ELF-1 (cell line): Measurements from ENCODE around the gene NEK8.
"Not testable (repeated sequence)": the region's sequence is repeated elsewhere in the genome, so short reads cannot be mapped to it uniquely, and the experiment has no call there.

Experiments used
- DNase-seq: peaks from one replicate; pipeline ENCODE4 v3.0.0-alpha.2; 2016; ENCODE audit warnings: low read depth, low spot score

NEK8 gene

DNA sequence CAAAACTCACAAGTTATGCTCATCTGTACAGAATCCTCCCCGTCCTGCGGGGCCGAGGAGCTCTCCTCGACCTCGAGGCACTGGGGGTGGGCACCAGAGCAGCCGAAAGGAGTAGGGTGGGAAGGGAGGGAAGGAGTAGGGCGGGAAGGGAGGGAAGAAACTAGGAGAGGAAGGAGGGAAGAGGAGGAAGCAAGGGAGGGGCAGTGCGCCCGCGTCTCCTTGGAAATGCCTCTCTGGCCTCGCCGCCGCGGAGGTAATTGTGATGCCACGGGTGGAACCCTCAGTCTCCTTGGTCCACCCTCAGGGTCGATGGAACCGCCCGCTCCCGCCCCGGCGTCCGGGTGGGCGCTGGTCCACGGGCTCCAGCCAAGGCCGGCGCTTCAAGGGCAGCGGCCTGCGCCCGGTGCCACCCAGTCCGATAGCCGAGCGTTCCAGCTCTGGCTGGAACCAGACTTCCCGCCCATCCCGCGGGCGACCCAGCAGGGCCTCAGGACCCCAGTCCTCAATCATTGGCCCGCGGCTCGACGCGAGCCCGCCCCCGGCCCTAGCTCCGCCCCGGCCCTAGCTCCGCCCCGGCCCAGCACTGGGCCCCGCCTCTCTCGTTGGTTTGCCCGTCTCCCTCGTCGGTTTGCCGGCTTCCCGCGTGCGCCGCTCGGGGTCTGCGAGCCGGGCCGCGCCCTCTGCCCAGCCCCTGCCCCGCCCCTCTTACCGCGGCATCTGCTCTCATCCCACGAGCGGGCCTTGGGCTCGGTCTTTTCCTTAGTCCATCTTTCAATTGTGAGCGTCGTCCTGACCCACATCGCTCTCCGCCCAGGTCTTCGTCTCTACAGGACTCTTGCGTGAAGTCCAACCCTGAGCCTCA lies 17.5 kb upstream of the NEK8 start:
- DNase-seq = peak; percentile 97

DNA sequence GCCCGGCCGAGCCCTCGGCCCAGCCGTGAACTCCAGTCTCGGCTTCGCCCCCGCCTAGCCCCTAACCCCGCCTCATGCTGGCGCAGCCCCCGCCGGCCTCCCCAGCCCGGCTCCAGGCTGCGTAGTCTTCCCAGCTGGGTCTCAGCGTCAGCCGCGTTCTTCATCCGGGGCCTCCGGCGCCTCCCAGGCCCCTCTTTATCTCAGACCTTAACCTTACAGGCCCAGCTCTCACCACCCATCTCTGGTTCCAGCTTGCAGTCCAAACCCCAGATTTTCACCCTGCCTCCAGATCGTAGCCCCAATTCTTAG lies 16.9 kb upstream of the NEK8 start, which contains the start of gene PROCA1:
TSS of gene PROCA1 (minus strand) at position 166 of the 309 bp plus-strand sequence. CDS start 228 bp downstream, outside the sequence.
- no peak for DNase-seq

GRCh38 chr17:28712032-28712704 lies 16.4 kb upstream of the NEK8 start:
- peak; percentile 69 for DNase-seq

DNA sequence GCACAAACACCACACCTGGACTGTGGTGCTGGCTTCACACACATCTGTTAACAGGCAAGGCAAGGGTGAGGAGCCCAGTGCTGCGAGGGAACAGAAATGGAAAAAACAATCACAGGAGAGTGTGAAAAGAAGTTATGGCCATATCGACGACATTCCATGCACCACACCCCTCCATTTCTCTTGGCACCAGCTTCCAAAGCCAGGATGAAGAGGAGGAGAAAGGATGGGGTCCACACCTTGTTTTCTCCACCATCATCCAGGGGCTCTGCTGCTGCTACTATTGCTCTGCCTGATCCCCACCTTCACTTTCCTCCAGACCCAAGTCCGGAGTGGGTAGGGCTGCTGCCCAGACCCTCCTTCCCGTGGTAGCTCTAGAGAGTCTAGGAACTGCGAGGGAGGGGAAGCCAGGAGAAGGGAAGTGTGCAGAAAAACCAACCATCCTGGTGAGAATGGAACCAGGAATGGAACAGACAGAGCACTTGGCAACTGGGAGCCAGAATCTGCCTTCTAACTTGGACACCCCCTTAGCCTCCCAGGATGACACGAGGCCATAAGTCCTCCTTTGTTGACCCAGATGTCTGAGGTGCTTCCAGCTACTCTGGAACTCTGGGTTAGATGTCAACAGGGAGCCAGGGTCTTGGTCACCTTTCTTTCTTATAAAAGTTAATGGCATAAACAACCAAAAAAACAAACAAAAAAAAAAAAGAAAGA lies 15.7 kb upstream of the NEK8 start:
- DNase-seq = no peak

GRCh38 chr17:28714281-28714680 lies 14.3 kb upstream of the NEK8 start:
- DNase-seq = no peak

DNA sequence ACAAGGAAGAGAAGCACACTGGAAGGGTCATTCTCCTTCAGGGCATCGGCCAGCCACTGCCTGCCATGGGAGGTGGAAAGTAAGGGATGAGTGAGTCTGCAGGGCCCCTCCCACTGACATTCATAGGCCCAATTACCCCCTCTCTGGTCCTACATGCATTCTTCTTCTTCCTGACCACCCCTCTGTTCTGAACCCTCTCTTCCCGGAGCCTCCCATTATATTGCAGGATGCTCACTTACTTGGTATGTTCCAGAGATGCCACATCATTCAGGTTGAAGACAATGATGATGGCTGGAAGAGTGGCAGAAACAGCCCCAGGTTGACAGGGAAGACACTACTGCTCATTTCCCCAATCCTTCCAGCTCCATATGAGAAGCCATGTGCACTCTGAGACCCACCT lies 13.4 kb upstream of the NEK8 start:
- DNase-seq = no peak

GRCh38 chr17:28716740-28717577 lies 11.6 kb upstream of the NEK8 start:
- DNase-seq = peak; percentile 69

DNA sequence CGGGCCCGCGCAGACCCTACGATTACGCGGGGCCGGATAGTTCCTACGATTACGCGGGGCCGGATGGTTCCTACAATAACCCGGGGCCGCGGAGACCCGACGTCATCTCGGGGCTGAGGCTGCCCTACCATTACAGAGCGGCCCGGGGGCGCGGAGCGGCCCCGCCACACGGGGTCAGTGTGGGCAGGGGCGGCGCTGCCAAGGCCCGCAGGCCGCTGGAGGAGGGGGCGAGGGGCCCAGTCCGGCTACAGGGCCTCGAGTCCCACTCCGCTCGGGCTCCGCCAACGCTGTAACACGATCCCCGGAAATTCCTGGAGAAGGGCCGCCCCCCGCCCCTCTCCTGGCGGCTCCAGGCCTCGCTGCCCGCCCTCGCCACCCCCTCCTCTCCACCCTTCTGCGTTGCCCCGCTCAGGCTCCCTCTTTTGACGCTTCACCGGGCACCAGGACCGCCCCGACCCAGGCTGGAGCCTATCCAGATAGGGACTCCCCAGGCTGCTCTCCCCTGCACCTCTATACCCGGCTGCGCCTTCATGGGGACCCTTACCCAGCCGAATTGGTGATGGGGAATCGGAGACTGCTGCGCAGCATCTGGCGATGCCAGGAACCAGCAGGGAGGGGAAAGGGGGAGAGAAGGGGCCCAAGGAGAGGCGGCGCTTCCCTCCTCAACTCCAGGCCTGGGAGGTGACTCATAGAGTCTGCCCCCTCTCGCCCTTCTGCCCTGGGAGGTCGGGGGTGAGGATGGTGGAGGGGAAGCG lies 10.8 kb upstream of the NEK8 start, which contains the start of gene RAB34:
TSS of gene RAB34 (minus strand) at position 291 of the 755 bp plus-strand sequence. CDS start 602 bp downstream, outside the sequence.
- DNase-seq = peak; percentile 93

- DNase-seq = no peak
Observed at GRCh38 chr17:28718333-28719020, 10.1 kb upstream of the NEK8 start.

GRCh38 chr17:28719021-28719433 lies 9.6 kb upstream of the NEK8 start:
- DNase-seq = no peak

DNA sequence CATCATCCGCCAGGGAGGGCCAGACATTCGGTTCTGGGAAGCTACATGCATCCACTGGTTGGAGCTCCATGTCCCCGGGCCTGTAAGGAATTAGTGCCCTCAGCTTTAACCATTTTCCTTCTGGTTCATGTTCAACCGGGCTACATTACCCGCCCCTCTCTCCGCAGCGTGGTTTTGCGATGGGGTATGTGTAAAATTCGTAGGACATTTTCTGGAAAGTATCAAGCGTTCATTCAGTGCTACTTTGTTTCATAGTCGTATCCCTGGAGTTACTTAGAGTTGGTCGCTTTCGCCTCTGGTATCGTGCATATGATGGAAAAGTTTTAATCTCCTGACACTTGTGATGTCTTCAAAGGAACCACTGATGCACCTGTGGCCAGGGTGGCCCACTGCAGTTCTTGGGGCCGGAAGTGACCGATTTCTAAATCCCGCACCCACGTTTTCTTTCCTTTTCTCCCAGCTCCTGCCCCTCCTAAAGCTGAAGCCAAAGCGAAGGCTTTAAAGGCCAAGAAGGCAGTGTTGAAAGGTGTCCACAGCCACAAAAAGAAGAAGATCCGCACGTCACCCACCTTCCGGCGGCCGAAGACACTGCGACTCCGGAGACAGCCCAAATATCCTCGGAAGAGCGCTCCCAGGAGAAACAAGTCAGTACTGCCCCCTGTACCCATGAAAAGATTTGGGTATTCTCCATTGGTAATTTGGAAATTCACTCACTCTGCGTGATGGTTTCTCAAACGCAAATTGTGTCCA lies 8.2 kb upstream of the NEK8 start:
- DNase-seq = no peak

GRCh38 chr17:28720997-28721329 lies 7.6 kb upstream of the NEK8 start:
- not testable (repeated sequence) for DNase-seq

GRCh38 chr17:28722417-28723158 lies 6.0 kb upstream of the NEK8 start:
- no peak for DNase-seq

DNA sequence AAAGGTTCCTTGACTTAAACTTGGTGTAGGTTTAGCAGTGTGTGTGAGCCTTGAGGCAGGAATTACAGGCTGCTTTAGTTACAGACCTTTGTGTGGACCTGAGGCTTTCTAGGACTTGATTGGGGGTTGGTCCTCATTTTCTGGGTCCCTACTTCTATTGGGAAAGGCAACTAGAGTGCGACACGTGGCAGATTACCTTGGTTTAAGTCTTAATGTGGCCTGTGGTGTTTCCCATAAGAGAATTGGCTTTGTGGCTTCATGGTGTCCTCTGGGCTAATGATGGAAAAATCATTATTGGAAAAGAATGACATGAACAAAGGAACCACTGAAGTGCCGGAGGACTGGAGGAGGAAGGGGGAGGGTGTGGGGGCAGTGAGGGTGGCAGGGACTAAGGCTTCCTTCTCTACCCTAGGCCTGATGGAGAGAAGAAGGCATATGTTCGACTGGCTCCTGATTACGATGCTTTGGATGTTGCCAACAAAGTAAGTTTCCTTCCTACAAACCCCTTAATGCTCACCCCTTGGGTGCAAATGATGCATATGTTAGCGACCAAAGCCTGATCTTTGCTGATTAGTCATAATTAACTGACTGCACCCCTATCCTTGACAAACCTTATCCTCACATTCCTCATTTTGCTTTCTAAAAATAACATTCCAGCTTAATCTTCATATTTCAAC lies 5.3 kb upstream of the NEK8 start:
- DNase-seq = no peak

DNA sequence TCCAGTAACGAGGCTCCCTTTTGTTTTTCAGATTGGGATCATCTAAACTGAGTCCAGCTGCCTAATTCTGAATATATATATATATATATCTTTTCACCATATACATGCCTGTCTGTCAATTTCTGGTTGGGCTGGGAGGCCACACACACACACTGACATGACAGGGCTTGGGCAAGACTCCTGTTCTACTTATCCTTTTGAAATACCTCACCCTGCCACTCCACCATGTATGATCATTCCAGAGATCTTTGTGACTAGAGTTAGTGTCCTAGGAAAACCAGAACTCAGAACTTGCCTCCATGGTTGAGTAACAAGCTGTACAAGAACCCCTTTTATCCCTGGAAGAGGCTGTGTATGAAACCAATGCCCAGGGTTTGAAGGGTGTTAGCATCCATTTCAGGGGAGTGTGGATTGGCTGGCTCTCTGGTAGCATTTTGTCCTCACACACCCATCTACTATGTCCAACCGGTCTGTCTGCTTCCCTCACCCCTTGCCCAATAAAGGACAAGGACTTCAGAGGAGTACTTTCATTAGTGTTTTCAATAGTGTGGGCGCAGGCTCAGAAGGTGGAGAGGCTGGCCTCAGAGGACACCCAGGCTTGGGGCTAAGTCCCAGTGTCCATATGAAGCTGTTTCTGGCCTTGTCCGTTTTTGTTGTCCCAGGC lies 4.6 kb upstream of the NEK8 start:
- DNase-seq = not testable (repeated sequence)

DNA sequence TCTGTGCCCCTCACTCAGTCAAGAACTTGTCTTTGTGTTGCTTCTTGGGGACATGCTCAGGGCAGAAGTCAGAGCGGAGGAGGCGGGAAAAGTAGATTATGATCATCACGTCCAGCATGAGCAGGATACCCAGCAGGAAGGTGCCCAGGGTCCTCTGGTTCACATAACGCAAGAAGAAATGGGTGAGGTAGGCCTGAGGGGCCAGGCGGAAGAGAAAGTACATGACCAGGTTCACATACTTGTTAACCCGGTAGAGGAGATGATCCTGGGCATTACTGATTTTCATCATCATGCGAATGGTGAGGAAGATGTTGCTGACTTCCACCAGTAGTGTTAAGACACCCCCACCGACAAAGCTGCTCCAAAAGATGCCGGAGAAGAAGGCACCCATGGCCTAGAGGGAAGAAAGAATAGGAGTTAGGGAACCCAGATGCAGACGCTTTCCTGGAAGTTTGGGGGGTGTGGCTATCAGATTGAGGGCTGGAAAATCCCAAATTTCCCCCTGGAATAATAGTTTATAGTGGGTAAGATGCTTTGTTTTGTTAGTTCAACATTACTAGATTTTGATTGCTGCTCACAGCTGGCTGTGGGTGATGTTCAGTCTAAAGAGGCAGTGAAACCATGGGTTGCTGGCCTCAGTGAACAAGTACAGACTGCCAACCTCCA lies 4.0 kb upstream of the NEK8 start:
- no peak for DNase-seq

DNA sequence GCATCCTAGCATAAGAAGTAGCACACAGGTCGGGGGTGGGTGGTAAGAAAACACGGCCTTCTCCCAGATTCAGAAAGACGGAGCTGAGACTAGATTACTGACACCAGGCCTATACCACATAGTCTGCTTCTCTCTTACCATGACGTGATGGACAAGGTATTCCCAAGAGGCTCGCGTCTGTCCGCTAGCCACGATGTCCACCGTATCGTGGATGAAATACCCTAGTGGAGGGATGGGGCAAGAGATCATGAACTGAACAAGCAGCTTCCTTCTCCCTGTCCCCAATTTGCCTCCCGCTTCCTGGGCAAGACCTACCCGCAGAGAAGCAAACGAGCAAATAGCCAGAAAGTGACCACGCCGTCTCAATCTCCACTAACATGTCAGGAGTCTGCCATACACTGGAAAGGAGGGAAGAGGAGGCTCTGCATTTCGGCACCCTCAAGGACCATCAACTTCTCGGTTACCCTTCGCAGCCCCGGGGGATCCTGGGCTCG lies 3.4 kb upstream of the NEK8 start:
- DNase-seq = no peak
